Glomerular endothelial cell (primary cell): Measurements from ENCODE around the gene TMEM250. TPM values are rescaled to one million over a fixed set of nuclear protein-coding genes. Genes with fewer than 3 reads are reported as not detected.
"Not testable (repeated sequence)": the region's sequence is repeated elsewhere in the genome, so short reads cannot be mapped to it uniquely, and the experiment has no call there.

Experiments
- DNase-seq: peaks from one replicate; pipeline ENCODE4 v3.0.0-alpha.2; 2011; ENCODE audit warnings: low read depth, low spot score; ENCODE audit errors: extremely low read depth
- total RNA-seq: library from RNA; depleted of rRNA; stranded (reverse); fragments of >200 nt; gene quantifications from 2 replicates; pipeline ENCODE4 v1.2.3, GENCODE V29; 2015

The TMEM250 gene
- total RNA-seq, result 67.3 and 77.1 TPM in 2 replicates

DNA sequence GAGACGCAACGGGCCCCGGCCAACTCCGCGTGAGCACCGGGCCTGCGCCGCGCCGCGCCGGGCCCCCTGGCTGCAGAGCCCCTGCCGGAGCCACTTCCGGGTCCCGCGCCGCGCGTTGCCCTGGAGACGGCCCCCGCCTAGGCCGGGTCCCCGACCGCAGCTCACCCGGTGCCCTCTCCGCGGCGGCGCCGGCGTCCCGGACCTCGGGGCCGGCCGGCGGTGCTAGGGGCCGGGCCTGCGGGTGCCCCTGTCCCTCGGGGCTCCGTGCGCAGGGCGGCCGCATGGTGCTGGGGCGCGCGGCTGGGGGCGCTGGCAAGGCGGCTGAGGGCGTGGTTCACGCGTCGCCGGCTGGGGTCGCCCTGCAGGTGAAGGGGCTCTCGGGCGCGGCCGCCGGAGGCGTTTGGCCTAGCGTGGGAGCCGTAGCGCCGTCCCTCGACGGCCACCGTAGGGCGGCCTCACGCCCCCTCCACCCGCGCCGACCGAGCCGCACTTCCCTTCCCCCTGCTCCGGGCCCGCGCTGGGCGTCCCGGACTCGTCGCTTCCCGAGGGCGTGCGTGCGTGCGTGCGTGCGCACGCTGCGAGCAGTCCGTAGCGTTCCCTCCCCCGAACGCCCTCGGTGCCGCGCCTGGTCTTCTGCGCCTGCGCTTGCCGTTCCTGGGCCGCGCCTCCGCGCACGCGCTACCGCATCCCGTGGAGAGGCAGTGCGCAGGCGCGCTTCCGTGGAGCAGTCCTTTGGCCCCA lies at the start of gene TMEM250:
Gene TMEM250, minus strand, starts transcription at position 556 of the 741 bp plus-strand sequence. CDS start 1,975 bp downstream, outside the sequence.
- DNase-seq, result peak; percentile 56

DNA sequence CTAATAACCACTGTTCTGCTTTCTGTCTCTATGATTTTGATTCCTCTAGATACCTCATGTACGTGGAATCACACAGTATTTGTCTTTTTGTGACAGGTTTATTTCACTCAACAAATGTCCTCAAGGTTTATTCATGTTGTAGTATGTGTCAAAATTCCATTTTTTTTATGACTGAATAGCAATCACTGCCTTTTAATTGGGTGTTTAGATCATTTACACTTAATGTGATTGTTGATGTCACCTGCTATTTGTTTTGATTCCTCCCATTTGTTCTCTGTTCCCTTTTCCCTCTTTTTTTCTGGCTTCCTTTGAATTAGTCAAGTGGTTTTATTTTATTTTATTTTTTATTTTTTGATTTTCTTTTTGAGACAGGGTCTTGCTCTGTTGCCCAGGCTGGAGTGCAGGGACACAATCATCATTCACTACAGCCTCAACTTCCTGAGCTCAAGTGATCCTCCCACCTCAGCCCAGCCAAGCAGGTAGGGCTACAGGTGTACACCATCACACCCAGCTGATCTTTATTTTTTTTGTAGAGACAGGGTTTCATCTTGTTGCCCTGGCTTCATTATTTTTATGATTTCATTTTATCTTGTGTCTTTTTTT lies 44.7 kb upstream of the TMEM250 start:
- no peak for DNase-seq

- no peak for DNase-seq
Measured at GRCh38 chr9:136160995-136161610, 42.4 kb upstream of the TMEM250 start.

GRCh38 chr9:136160381-136160841 lies 41.7 kb upstream of the TMEM250 start:
- no peak for DNase-seq

DNA sequence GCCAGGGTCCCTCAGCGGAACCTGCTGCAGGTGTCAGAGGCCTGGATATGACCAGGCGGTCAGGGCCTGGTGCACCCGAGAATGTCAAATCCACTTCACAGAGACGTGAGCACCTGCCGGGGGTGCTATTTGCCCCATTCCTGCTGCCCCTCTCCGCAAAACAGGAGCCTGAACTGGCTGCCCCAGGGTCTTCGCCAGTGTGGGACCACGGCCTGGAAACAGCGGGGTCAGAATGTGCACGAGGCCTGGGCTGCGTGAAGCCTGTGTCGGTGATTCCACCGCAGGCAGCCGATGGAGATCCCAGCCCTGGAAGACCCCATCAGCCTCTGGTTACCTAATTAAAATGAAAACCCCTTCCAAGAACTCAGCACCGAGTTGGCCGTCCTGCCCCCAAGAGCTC lies 41.2 kb upstream of the TMEM250 start:
- DNase-seq, result no peak

DNA sequence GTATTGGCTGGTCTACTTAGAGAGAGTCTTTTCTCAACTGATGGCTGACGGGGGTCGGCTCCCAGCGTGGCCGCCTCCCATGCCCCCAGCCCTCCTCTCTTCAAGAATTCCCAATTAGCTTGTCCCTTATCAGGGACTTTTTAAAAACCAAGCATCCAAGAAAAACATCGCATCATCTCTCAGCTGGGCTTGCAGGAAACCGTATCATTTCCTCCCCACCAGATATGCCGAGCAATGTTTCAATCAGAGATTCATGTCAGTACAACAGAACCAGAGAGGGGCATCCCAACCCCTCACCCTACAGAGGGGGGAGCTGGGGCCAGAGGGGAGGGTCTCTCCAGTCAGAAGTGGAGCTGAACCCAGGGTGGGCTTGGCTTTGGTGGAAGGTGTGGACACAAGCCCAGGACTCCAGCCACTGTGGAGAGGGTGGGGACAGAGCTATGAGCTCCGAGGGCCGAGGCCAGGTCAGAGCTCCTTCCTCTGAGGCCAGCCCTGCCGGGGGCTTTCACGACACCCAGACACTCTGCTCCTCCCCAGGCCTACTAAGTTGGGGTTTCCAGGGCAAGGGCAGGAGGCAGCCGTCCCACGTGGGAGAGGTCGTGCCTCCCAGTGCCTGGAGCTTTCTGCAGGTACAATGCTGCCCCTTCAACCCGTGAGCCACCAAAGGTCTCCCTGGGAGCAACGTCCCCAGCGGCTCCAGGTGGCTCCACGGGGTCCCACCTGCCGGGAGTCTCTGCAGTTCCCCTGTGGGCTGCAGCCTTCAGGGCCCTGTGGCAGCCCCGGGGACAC lies 39.0 kb upstream of the TMEM250 start:
- DNase-seq, result peak; percentile 29

DNA sequence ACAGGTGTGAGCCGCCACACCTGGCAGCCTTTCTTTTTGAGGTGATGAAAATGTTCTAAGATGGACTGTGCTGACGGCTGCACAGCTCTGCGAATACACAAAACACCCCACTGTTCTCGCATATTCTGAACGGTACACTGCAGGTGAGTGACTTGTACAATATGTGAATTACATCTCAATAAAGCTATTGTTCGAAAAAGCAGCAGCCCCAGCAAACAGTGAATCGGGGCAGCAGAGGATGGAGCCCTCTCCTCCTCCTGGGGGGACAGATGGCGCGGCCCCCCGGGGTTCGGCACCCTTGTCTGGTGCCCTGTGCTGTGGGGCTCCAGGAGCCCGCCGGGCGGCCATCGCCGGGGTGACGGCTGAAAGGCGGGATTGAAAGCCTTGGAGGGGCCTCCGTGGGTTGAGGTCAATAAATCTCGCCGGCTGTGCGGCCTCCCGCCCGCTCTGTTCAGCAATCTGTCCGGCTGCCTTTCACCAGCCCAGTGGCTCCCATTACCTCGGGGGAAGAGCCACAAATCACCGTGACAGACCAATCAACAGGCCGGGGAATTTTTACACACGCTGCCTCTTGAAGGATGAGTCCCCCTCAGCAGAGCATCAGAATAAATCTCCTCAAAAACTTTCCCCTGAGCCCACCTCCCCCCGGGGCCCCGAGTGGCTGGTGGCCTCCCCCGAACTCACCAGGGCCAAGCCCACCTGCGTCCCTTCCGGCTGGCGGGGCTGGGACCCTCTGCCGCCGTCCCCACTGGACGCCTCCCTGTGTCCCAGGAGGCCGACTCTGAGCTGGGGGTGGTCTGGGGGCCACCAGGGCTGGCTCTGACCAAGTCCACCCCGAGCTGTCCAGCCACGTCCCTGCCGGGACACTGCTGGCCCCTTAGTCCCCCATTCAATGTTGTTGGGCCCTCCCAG lies 37.8 kb upstream of the TMEM250 start:
- no peak for DNase-seq

DNA sequence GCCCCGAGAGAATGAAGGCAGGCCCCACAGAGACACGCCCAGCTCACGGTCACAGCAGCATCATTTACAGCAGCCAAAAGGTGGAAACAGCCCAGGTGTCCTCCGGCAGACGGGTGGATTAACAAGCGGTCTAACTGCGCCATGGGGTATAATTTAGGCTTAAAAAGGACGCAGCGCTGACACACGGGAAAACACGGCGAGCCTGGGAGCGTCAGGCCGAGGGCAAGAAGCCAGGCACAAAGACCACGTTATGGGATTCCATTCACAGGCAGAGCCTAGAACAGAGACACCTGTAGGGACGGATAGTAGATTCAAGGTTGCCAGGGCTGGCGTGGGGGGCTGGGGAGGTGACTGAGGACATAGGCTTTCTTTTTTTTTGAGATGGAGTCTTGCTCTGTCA lies 36.9 kb upstream of the TMEM250 start:
- DNase-seq, result no peak

- no peak for DNase-seq
Measured at GRCh38 chr9:136154943-136155342, 36.3 kb upstream of the TMEM250 start.

GRCh38 chr9:136153381-136154065 lies 34.8 kb upstream of the TMEM250 start:
- DNase-seq, result no peak

- DNase-seq, result no peak
Measured at GRCh38 chr9:136152931-136153330, 34.3 kb upstream of the TMEM250 start.

- DNase-seq, result no peak
Measured at GRCh38 chr9:136152543-136152866, 33.8 kb upstream of the TMEM250 start.

GRCh38 chr9:136151848-136152542 lies 33.3 kb upstream of the TMEM250 start:
- DNase-seq, result no peak

DNA sequence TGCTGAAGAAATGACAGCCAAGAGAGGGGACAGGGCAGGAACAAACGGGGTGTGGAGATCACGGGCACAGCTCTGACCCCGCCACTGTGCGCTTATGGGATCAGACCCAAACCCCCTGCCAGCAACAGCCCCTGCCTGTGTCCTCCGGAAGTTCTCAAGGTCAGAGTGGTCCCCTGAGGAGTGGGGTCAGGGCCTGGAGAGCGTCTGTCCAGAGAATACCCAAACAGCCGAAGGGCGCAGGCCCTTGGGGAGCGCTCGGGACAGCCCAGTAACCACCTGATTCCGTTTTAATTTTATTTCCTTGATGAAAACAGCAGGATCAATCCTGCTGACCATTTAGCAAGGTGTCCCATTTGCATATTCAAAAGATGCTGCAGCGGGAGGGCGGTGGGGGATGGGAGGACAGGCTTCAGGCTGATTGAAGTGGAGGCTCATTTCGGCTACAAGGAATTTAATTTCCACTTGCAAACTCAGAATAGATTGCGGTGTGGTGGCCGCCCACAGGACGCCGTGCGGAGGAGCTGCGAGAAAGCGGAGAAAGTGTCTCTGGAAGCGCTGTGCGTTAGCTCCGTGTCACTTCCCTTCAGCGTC lies 32.6 kb upstream of the TMEM250 start:
- DNase-seq, result no peak

GRCh38 chr9:136150664-136151213 lies 32.1 kb upstream of the TMEM250 start:
- not testable (repeated sequence) for DNase-seq

DNA sequence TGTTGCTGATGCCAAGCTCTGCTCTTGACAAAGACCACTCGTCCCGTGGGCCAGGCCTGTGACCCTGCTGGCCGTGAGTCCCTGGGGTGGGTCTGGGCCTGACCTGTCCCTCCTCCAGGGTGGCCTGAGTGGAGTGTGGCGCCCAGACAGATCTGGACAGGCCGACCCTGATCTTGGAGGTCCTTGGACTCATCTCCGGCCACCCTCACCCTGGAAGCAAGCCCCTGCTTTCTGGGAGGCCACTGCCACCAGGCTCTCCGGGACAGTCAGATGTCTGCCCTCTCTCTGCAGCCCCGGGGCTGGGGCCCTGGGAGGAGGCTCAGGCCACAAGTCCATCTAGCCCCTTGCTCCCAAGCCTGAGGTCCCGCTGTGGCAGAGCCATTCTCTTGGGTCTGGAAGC lies 31.2 kb upstream of the TMEM250 start:
- DNase-seq, result no peak

DNA sequence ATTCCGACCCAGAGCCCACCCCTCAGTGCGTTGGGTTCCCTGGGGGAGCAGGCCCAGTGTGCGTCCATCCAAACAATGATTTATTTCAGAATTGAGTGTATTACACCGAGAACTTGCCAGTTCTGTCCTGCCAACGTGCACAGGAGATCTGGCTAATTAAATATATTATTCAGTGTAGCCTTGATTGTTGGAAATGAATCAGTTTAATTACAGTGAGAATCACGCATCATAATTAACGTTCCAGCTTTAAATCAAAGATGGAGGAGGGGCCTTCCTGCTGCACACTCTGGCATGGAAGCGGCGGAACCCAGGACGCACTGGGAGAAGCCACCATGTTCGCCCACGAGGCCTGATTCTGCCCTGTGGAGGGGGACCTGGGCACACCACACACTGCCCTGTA lies 30.7 kb upstream of the TMEM250 start:
- DNase-seq, result no peak

- no peak for DNase-seq
Measured at GRCh38 chr9:136148766-136149165, 30.1 kb upstream of the TMEM250 start.
